Tibial artery (tissue), 4 donors: ENCODE measurements around the gene VSIG10L.
A peak's percentile ranks its signal among the peaks of the same experiment; 100 is the strongest.

Experiments used
- DNase-seq, 2 donors: peaks; one replicate each; pipeline ENCODE4 v3.0.0-alpha.2; 2019
- H3K27ac ChIP-seq, 2 donors: fragments of 200-600 bp; sonication (generic) in 1 of 2; 1 replicate in 1 of 2; 2 replicates in 1 of 2; pipeline ENCODE4 v1.5.1; 2018 to 2019; ENCODE audit warnings: mild to moderate bottlenecking in 1 of 2
- H3K27me3 ChIP-seq, 2 donors: fragments of 200-600 bp; sonication (generic) in 1 of 2; one replicate each; pipeline versions ENCODE4 v1.5.1 to v1.6.0; 2016 to 2019
- H3K36me3 ChIP-seq, 3 donors: fragments of 200-600 bp; sonication (generic) in 2 of 3; one replicate each; pipeline ENCODE4 v1.5.1; 2016 to 2019; ENCODE audit warnings: mild to moderate bottlenecking in 2 of 3
- H3K4me1 ChIP-seq, 4 donors: fragments of 200-600 bp; sonication (generic) in 2 of 4; 1 replicate in 3 of 4; 2 replicates in 1 of 4; pipeline ENCODE4 v1.5.1; 2016 to 2019
- H3K4me3 ChIP-seq, 2 donors: fragments of 200-600 bp; sonication (generic) in 1 of 2; 1 replicate in 1 of 2; 2 replicates in 1 of 2; pipeline ENCODE4 v1.5.1; 2018 to 2019; ENCODE audit warnings: mild to moderate bottlenecking in 2 of 2
- H3K9me3 ChIP-seq, 3 donors: fragments of 200-600 bp; sonication (generic) in 1 of 3; one replicate each; pipeline ENCODE4 v1.5.1; 2016 to 2019
- CTCF ChIP-seq, 2 experiments: fragments of 200-600 bp in 1 of 2; fragments of 450-650 bp in 1 of 2; IDR thresholded peaks; one replicate each; pipeline ENCODE4 v1.5.1; 2017 to 2019; ENCODE audit warnings: antibody characterized with exemption in 2 of 2, mild to moderate bottlenecking in 1 of 2, moderate library complexity in 1 of 2
- intact Hi-C: fragments of 100-400 bp; cut with DNase I; formaldehyde crosslinking; loops from one replicate; pipeline ENCODE4 v1.15.0; 2023; ENCODE audit warnings: low total_unique reads

Gene VSIG10L

GRCh38 chr19:51341976-51342580, at the start of gene VSIG10L:
Gene VSIG10L, minus strand, starts transcription at chr19:51342139. Its CDS starts 15 bp downstream, at chr19:51342124.
- no peak for DNase-seq
- no peaks in the 10 kb centered on the region for H3K27me3 ChIP-seq
- peaks cover 0 to 27% (median 3%) of the 10 kb centered on the region in 3 donors for H3K36me3 ChIP-seq
- intact Hi-C loops = no loop called here
- peak within 1 kb of the TSS in 1 of 2 donors; percentile 89 for H3K27ac ChIP-seq
- no peak within 1 kb of the TSS for H3K4me3 ChIP-seq
- TF ChIP-seq CTCF (IDR thresholded peaks at IDR 0.05) = no peak
- H3K4me1 ChIP-seq = peaks cover 0 to 18% (median 11%) of the 10 kb centered on the region in 4 donors
- no peaks in the 10 kb centered on the region for H3K9me3 ChIP-seq

GRCh38 chr19:51391073-51391611, 49.2 kb upstream of the VSIG10L start:
- intact Hi-C loops = no loop called here
- peaks cover 0 to 11% (median 7%) of the 10 kb centered on the region in 4 donors for H3K4me1 ChIP-seq
- no peak for TF ChIP-seq CTCF (IDR thresholded peaks at IDR 0.05)
- H3K4me3 ChIP-seq = no peak overlapping the region
- DNase-seq = no peak
- no peak overlapping the region for H3K27ac ChIP-seq
- H3K27me3 ChIP-seq = peaks cover 0 to 25% of the 10 kb centered on the region in 2 donors
- no peaks in the 10 kb centered on the region for H3K9me3 ChIP-seq
- H3K36me3 ChIP-seq = no peaks in the 10 kb centered on the region

- Histone ChIP-seq H3K27me3 (peaks cover 0 to 25% of the 10 kb centered on the region in 2 donors), H3K36me3 (no peaks in the 10 kb centered on the region), H3K4me1 (peaks cover 0 to 4% (median 2%) of the 10 kb centered on the region in 4 donors), H3K4me3 (no peak overlapping the region), H3K9me3 (no peaks in the 10 kb centered on the region), H3K27ac (no peak overlapping the region)
- intact Hi-C loops = no loop called here
- TF ChIP-seq CTCF (IDR thresholded peaks at IDR 0.05) = no peak
- no peak for DNase-seq
Observed at GRCh38 chr19:51389143-51389542, 47.2 kb upstream of the VSIG10L start.

GRCh38 chr19:51387924-51388389, 46.0 kb upstream of the VSIG10L start, which contains the start of gene LIM2:
Gene LIM2, minus strand, starts transcription at chr19:51387974. Its CDS starts 531 bp downstream, at chr19:51387443.
- Histone ChIP-seq H3K9me3 (no peaks in the 10 kb centered on the region), H3K27ac (no peak within 1 kb of the TSS), H3K4me1 (no peaks in the 10 kb centered on the region), H3K4me3 (no peak within 1 kb of the TSS), H3K36me3 (no peaks in the 10 kb centered on the region), H3K27me3 (peaks cover 0 to 25% of the 10 kb centered on the region in 2 donors)
- DNase-seq = no peak
- intact Hi-C loops = no loop called here
- TF ChIP-seq CTCF (IDR thresholded peaks at IDR 0.05) = no peak

GRCh38 chr19:51386882-51387520, 45.1 kb upstream of the VSIG10L start:
- no peak overlapping the region for H3K4me3 ChIP-seq
- peaks cover 0 to 25% of the 10 kb centered on the region in 2 donors for H3K27me3 ChIP-seq

More at GRCh38 chr19:51386882-51387520, 45.1 kb upstream of the VSIG10L start:
- no peaks in the 10 kb centered on the region for H3K36me3 ChIP-seq
- no peak for TF ChIP-seq CTCF (IDR thresholded peaks at IDR 0.05)
- intact Hi-C loops = no loop called here
- H3K27ac ChIP-seq = no peak overlapping the region
- no peak for DNase-seq
- no peaks in the 10 kb centered on the region for H3K4me1 ChIP-seq
- H3K9me3 ChIP-seq = no peaks in the 10 kb centered on the region
